ENCODE data around the gene PHOSPHO2. TPM values are rescaled to one million over a fixed set of nuclear protein-coding genes. Genes with fewer than 3 reads are reported as not detected.

The PHOSPHO2 gene
- total RNA-seq, 1 experiment from 2014 or later = 5.4 TPM

DNA sequence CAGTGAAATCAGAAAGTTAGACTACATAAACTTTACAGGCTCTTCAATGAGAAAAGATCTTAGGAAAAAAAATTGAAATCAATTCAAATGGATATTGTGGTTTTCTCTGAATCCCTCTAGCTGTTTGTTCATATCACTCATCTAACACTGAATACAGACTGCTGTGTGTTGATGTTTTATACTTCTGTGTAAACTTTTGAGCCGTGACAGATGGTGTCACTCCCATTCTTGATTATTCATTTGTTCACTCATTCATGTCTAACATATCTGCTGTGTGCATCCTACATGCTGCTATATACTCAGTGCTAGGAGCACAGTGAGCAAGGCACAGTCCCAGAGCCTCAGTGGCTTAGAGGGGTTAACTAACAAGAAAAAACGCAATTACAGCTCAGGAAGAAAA, 52.0 kb downstream of the PHOSPHO2 start:
- DNase-seq (ENCODE audit: low spot score) = no peak
- in situ Hi-C loops (cut with HindIII; ENCODE audit: low sequenced_read_pairs) = no loop called here

DNA sequence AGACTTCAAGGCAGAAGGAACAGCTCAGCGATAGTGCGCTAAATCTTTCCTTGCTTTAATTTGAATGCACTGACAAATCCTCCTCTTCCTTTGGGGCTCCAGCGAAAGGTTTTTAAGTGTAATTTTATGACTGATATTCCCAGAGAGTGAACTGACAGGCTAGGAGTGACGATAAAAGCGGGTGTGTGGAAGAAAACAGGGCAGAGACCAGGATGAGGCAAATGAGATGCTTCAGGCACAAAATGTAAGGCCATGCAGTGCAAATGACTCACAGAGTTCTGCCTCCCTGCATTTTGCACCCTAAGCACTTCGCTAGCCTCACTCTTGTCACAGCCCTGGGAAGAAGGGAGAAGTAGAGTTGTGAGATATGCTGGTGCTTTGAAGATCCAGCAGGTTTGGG, 54.0 kb downstream of the PHOSPHO2 start:
- in situ Hi-C loops (cut with HindIII; ENCODE audit: low sequenced_read_pairs) = no loop called here

More for the DNA sequence above, 54.0 kb downstream of the PHOSPHO2 start:
- DNase-seq (ENCODE audit: low spot score) = no peak

Other genes with a start within 250 kb of the PHOSPHO2 start
- gene BBS5, start 215.0 kb upstream of the PHOSPHO2 start, total RNA-seq (2014; rRNA removed; shearing (Covaris generic)) = 3.9 and 6.9 TPM in 2 replicates
- gene KLHL41, start 184.8 kb upstream of the PHOSPHO2 start, total RNA-seq (2014; rRNA removed; shearing (Covaris generic)) = 0.10 TPM in 1 of 2 replicates, not detected in the other
- gene FASTKD1, start 120.6 kb upstream of the PHOSPHO2 start, total RNA-seq (2014; rRNA removed; shearing (Covaris generic)) = 20.2 and 27.7 TPM in 2 replicates
- gene PPIG, start 110.1 kb upstream of the PHOSPHO2 start, total RNA-seq (2014; rRNA removed; shearing (Covaris generic)) = 39.5 and 57.5 TPM in 2 replicates
- gene CFAP210, start 64 bp upstream of the PHOSPHO2 start, total RNA-seq (2014; rRNA removed; shearing (Covaris generic)) = 0.07 TPM in 1 of 2 replicates, not detected in the other
- gene KLHL23, start 39.4 kb downstream of the PHOSPHO2 start, total RNA-seq (2014; rRNA removed; shearing (Covaris generic)) = 29.4 and 31.7 TPM in 2 replicates
- 110 and 159 TPM in 2 replicates for gene SSB, start 104.4 kb downstream of the PHOSPHO2 start, total RNA-seq (2014; rRNA removed; shearing (Covaris generic))
- gene METTL5, start 130.4 kb downstream of the PHOSPHO2 start, total RNA-seq (2014; rRNA removed; shearing (Covaris generic)) = 85.8 and 87.3 TPM in 2 replicates
- gene UBR3, start 133.0 kb downstream of the PHOSPHO2 start, total RNA-seq (2014; rRNA removed; shearing (Covaris generic)) = 20.2 and 24.9 TPM in 2 replicates

Data from G401 (cell line).